ENCODE data around the gene S100B. TPM values are rescaled to one million over a fixed set of nuclear protein-coding genes. Genes with fewer than 3 reads are reported as not detected.
A peak's percentile ranks its signal among the peaks of the same experiment; 100 is the strongest.

Gene S100B
- total RNA-seq, 1 experiment from 2014 or later: not detected

- Histone ChIP-seq H4K20me1 (ENCODE audit: insufficient read depth, low read depth, low read length) (no peaks in the 10 kb centered on the region), H3K27me3 (ENCODE audit: low read length) (no peaks in the 10 kb centered on the region), H3K27ac (ENCODE audit: low read length) (no peak overlapping the region), H3K4me2 (ENCODE audit: low read depth, low read length, poor library complexity, severe bottlenecking) (no peak overlapping the region), H3K9me3 (ENCODE audit: low read length) (no peaks in the 10 kb centered on the region), H3K4me3 (ENCODE audit: low read length) (no peak overlapping the region), H2AFZ (ENCODE audit: low read length) (no peak overlapping the region), H3K4me1 (ENCODE audit: low read length) (peaks cover 8% of the 10 kb centered on the region), H3K9ac (ENCODE audit: low read length) (no peak overlapping the region), H3K36me3 (ENCODE audit: insufficient read depth, low read length) (peaks cover 53% of the 10 kb centered on the region), H3K79me2 (ENCODE audit: low read length) (peaks cover 23% of the 10 kb centered on the region), H3K9me2 (replicated peaks; ENCODE audit: insufficient read depth, low read length) (no peaks in the 10 kb centered on the region)
- DNase-seq: no peak
Observed at GRCh38 chr21:46643379-46644177, 38.7 kb upstream of the S100B start.

GRCh38 chr21:46641656-46642055, 36.8 kb upstream of the S100B start:
- Histone ChIP-seq H3K4me2 (ENCODE audit: low read depth, low read length, poor library complexity, severe bottlenecking) (no peak overlapping the region), H3K36me3 (ENCODE audit: insufficient read depth, low read length) (peaks cover 43% of the 10 kb centered on the region), H4K20me1 (ENCODE audit: insufficient read depth, low read depth, low read length) (no peaks in the 10 kb centered on the region), H3K9me2 (replicated peaks; ENCODE audit: insufficient read depth, low read length) (no peaks in the 10 kb centered on the region), H3K9me3 (ENCODE audit: low read length) (no peaks in the 10 kb centered on the region), H3K27me3 (ENCODE audit: low read length) (no peaks in the 10 kb centered on the region), H3K4me1 (ENCODE audit: low read length) (peaks cover 27% of the 10 kb centered on the region), H3K79me2 (ENCODE audit: low read length) (peaks cover 40% of the 10 kb centered on the region), H3K4me3 (ENCODE audit: low read length) (no peak overlapping the region), H2AFZ (ENCODE audit: low read length) (no peak overlapping the region), H3K9ac (ENCODE audit: low read length) (no peak overlapping the region), H3K27ac (ENCODE audit: low read length) (no peak overlapping the region)
- no peak for DNase-seq

DNA sequence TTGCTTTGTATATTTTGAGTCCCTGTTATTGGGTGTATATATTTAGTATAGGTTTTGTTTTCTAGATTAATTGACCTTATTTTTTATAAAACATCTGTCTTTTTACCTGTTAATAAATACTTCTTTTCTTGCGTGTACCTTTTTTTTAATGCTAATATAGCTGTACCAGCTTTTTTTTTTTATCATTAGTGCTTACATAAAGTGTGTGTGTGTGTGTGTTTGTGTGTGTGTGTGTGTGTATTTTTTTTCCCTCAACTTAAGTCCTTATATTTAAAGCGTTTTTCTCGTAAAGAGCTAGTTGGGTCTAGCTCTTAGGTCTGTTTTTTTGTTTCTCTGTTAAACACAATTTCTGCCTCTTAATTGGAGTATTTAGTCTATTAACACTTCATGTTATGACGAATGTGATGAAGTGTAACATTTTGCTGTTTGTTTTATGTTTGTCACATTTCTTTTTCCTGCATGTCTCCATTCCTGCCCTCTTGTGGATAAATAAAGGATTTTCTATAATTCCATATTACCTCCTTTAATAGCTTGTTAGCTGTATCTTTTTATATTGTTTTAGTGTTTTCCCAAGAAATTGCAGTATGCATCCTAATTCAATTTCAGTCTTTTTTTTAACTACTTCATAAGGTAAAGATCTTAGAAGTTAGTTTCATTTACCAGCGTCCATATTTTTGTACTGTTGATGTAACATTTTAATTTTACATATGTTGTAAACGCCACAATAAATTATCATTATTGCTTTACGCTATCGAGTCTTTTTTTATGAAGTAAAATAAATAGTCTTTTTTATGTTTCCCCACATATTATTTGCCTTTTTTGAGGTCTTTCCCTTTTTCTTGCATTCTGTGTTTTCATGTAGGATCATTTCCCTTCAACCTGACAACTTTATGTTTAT, 34.9 kb upstream of the S100B start:
- Histone ChIP-seq H3K79me2 (ENCODE audit: low read length) (peaks cover 51% of the 10 kb centered on the region), H4K20me1 (ENCODE audit: insufficient read depth, low read depth, low read length) (no peaks in the 10 kb centered on the region)
- DNase-seq: no peak

GRCh38 chr21:46637952-46638746, 33.3 kb upstream of the S100B start:
- Histone ChIP-seq H3K79me2 (ENCODE audit: low read length) (peaks cover 51% of the 10 kb centered on the region), H2AFZ (ENCODE audit: low read length) (no peak overlapping the region), H3K27ac (ENCODE audit: low read length) (no peak overlapping the region), H3K9me2 (replicated peaks; ENCODE audit: insufficient read depth, low read length) (no peaks in the 10 kb centered on the region), H3K4me1 (ENCODE audit: low read length) (peaks cover 44% of the 10 kb centered on the region), H3K4me3 (ENCODE audit: low read length) (no peak overlapping the region), H3K9ac (ENCODE audit: low read length) (no peak overlapping the region), H3K4me2 (ENCODE audit: low read depth, low read length, poor library complexity, severe bottlenecking) (peak overlapping the region; percentile 99), H3K9me3 (ENCODE audit: low read length) (no peaks in the 10 kb centered on the region), H4K20me1 (ENCODE audit: insufficient read depth, low read depth, low read length) (no peaks in the 10 kb centered on the region), H3K36me3 (ENCODE audit: insufficient read depth, low read length) (peaks cover 28% of the 10 kb centered on the region; the same call in 1 of the 2 replicates), H3K27me3 (ENCODE audit: low read length) (no peaks in the 10 kb centered on the region)
- DNase-seq: no peak

More for the DNA sequence above, 34.9 kb upstream of the S100B start:
- H3K4me3 ChIP-seq (ENCODE audit: low read length): no peak overlapping the region
- H3K4me1 ChIP-seq (ENCODE audit: low read length): peaks cover 39% of the 10 kb centered on the region
- H3K27me3 ChIP-seq (ENCODE audit: low read length): no peaks in the 10 kb centered on the region
- H2AFZ ChIP-seq (ENCODE audit: low read length): no peak overlapping the region
- H3K9me3 ChIP-seq (ENCODE audit: low read length): no peaks in the 10 kb centered on the region
- peaks cover 42% of the 10 kb centered on the region for H3K36me3 ChIP-seq (ENCODE audit: insufficient read depth, low read length)
- no peak overlapping the region for H3K4me2 ChIP-seq (ENCODE audit: low read depth, low read length, poor library complexity, severe bottlenecking)
- H3K27ac ChIP-seq (ENCODE audit: low read length): no peak overlapping the region
- H3K9ac ChIP-seq (ENCODE audit: low read length): no peak overlapping the region
- H3K9me2 ChIP-seq (replicated peaks; ENCODE audit: insufficient read depth, low read length): no peaks in the 10 kb centered on the region

DNA sequence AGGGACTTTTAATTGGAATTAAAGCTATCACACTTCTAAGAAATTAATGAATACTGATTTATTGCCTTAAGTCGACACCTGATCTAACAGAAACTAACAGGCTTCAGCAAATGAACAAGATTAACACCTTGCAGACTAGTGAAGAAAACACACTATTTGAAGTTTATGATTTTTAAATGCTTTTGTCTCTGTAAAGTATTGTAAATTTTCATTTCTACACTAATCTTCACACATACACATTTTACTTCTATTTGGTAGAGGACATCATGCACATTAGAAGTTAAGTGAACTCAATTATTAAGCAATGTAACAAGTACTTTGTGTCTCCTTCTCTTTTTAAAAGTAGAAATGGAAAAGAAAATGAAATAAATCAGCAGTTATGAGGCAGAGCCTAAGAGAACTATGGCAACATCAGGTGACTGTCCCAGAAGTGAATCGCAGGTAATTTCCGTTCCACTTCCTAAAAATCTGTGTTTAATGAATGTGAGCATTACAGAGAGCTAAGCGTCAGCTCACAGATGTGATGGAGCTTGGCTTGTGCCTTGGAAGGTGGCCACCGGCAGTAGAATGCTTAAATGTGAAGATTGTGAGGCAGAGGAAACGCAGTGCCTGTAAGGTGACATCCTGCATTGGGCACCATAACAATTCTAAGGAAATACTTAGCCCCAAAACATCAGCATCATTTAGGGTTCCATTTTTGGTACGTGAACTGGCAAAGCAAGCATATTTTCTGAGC, 31.8 kb upstream of the S100B start:
- Histone ChIP-seq H3K9me2 (replicated peaks; ENCODE audit: insufficient read depth, low read length) (no peaks in the 10 kb centered on the region), H3K27ac (ENCODE audit: low read length) (no peak overlapping the region), H3K9ac (ENCODE audit: low read length) (peak overlapping the region; percentile 98), H3K27me3 (ENCODE audit: low read length) (no peaks in the 10 kb centered on the region), H3K79me2 (ENCODE audit: low read length) (peaks cover 51% of the 10 kb centered on the region), H3K4me2 (ENCODE audit: low read depth, low read length, poor library complexity, severe bottlenecking) (peak overlapping the region; percentile 99), H3K9me3 (ENCODE audit: low read length) (no peaks in the 10 kb centered on the region), H4K20me1 (ENCODE audit: insufficient read depth, low read depth, low read length) (no peaks in the 10 kb centered on the region), H3K4me1 (ENCODE audit: low read length) (peaks cover 44% of the 10 kb centered on the region), H3K36me3 (ENCODE audit: insufficient read depth, low read length) (peaks cover 20% of the 10 kb centered on the region; the same call in 1 of the 2 replicates), H3K4me3 (ENCODE audit: low read length) (peak overlapping the region; percentile 88), H2AFZ (ENCODE audit: low read length) (no peak overlapping the region)
- no peak for DNase-seq

GRCh38 chr21:46636181-46636512, 31.3 kb upstream of the S100B start:
- no peaks in the 10 kb centered on the region for H3K9me2 ChIP-seq (replicated peaks; ENCODE audit: insufficient read depth, low read length)
- H3K79me2 ChIP-seq (ENCODE audit: low read length): peaks cover 51% of the 10 kb centered on the region
- H3K9me3 ChIP-seq (ENCODE audit: low read length): no peaks in the 10 kb centered on the region
- H4K20me1 ChIP-seq (ENCODE audit: insufficient read depth, low read depth, low read length): no peaks in the 10 kb centered on the region
- peak overlapping the region; percentile 88 for H3K4me3 ChIP-seq (ENCODE audit: low read length)
- no peak overlapping the region for H2AFZ ChIP-seq (ENCODE audit: low read length)
- H3K9ac ChIP-seq (ENCODE audit: low read length): peak overlapping the region; percentile 98
- no peaks in the 10 kb centered on the region for H3K27me3 ChIP-seq (ENCODE audit: low read length)
- H3K36me3 ChIP-seq (ENCODE audit: insufficient read depth, low read length): peaks cover 14% of the 10 kb centered on the region; the same call in 1 of the 2 replicates
- DNase-seq: no peak
- no peak overlapping the region for H3K27ac ChIP-seq (ENCODE audit: low read length)
- peak overlapping the region; percentile 99 for H3K4me2 ChIP-seq (ENCODE audit: low read depth, low read length, poor library complexity, severe bottlenecking)
- H3K4me1 ChIP-seq (ENCODE audit: low read length): peaks cover 44% of the 10 kb centered on the region

DNA sequence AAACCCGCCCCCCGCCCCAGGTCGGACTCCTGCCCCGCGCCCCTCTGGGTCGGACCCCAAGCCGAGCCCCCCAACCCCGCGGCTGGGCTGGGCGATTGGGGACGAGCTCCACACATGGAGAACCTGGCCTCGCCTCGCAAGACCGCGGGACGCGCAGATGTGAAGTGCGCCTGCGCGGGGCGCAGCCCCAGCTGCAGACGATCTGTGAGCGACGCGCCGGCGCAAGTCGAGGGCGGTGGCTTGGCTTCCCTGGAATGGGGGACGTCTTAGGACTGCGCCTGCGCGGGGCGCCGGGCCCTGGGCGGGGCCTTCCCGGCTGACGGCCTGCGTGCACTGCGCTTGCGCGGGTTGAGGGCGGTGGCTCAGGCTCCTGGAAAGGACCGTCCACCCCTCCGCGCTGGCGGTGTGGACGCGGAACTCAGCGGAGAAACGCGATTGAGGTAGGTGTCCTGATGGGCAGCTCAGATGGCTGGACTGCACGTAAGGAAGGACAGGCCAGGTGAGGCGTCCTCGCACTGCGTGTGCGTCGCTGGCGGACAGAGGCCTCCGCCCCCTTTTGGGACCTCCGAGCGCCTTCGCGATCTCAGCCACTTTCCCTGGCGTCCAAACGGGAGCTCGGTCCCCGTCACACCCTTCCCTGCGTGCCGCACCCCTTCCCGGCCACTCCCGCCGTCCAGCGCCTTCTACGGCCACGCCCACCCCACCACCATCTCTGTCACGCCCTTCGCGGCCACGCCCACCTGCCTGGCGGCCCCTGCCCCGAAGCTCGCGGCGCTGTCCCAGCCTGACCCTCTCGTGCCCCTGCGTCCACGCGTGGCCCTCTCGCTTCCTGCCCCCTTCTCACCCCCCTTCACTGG, 30.7 kb upstream of the S100B start, which contains the start of gene PRMT2:
Gene PRMT2 (plus strand): TSS at position 351 of the 857 bp plus-strand sequence. CDS start 1,278 bp downstream, outside the sequence.
- Histone ChIP-seq H3K4me1 (ENCODE audit: low read length) (peaks cover 44% of the 10 kb centered on the region), H3K9me2 (replicated peaks; ENCODE audit: insufficient read depth, low read length) (no peaks in the 10 kb centered on the region), H3K4me2 (ENCODE audit: low read depth, low read length, poor library complexity, severe bottlenecking) (peak within 1 kb of the TSS; percentile 99), H3K9ac (ENCODE audit: low read length) (peak within 1 kb of the TSS; percentile 98), H3K79me2 (ENCODE audit: low read length) (peaks cover 48% of the 10 kb centered on the region), H3K36me3 (ENCODE audit: insufficient read depth, low read length) (peaks cover 13% of the 10 kb centered on the region; the same call in 1 of the 2 replicates), H3K27ac (ENCODE audit: low read length) (peak within 1 kb of the TSS; percentile 75), H3K27me3 (ENCODE audit: low read length) (no peaks in the 10 kb centered on the region), H3K4me3 (ENCODE audit: low read length) (peak within 1 kb of the TSS; percentile 88), H3K9me3 (ENCODE audit: low read length) (no peaks in the 10 kb centered on the region), H2AFZ (ENCODE audit: low read length) (peak within 1 kb of the TSS; percentile 97; the same call in 1 of the 2 replicates), H4K20me1 (ENCODE audit: insufficient read depth, low read depth, low read length) (no peaks in the 10 kb centered on the region)
- DNase-seq: peak; percentile 98

Measured in Karpas-422 (cell line).